Measurements from ENCODE around the gene GNRH2. TPM values are rescaled to one million over a fixed set of nuclear protein-coding genes. Genes with fewer than 3 reads are reported as not detected.

GNRH2 gene
- total and polyA plus RNA-seq, 2 experiments from 2014 or later = not detected

GRCh38 chr20:3067139-3068014, 24.0 kb downstream of the GNRH2 start:
- TF ChIP-seq EZH2 (IDR thresholded peaks at IDR 0.05; ENCODE audit: insufficient read depth, poor library complexity, severe bottlenecking) = no peak
- TF ChIP-seq EZH2phosphoT487 (IDR thresholded peaks at IDR 0.05; ENCODE audit: insufficient read depth, low read depth) = no peak
- WGBS, 2 experiments (ENCODE audit: low coverage in 1 of 2, low lambda C conversion rate in 2 of 2, missing lambda C conversion rate in 2 of 2) = 27 to 30% methylated on average over 22 to 23 of the region's 23 CpGs
- Histone ChIP-seq H3K4me2 (ENCODE audit: unreplicated experiment) (peak overlapping the region; percentile 30), H3K36me3 (ENCODE audit: low read depth) (no peaks in the 10 kb centered on the region), H3K79me2 (ENCODE audit: insufficient read depth) (no peaks in the 10 kb centered on the region), H3K4me3 (no peak overlapping the region), H3K4me1 (ENCODE audit: insufficient read depth) (peaks cover 23% of the 10 kb centered on the region), H3K27me3 (replicated peaks; ENCODE audit: insufficient read depth) (no peaks in the 10 kb centered on the region), H3K9ac (no peak overlapping the region), H2AFZ (peak overlapping the region; percentile 40; the same call in 1 of the 2 replicates), H3K27ac (peak overlapping the region; percentile 83), H3K9me3 (ENCODE audit: low read depth) (no peaks in the 10 kb centered on the region), H3F3A (ENCODE audit: insufficient read depth) (peaks cover 26% of the 10 kb centered on the region), H3K9me2 (ENCODE audit: insufficient read depth) (no peaks in the 10 kb centered on the region), H4K20me1 (ENCODE audit: insufficient read depth) (no peaks in the 10 kb centered on the region)
- in situ Hi-C loops (cut with MboI) = no loop called here
- peak; percentile 82 for DNase-seq

GRCh38 chr20:3068075-3068474, 24.7 kb downstream of the GNRH2 start:
- no peak overlapping the region for H3K9ac ChIP-seq
- peaks cover 23% of the 10 kb centered on the region for H3K4me1 ChIP-seq (ENCODE audit: insufficient read depth)
- no peaks in the 10 kb centered on the region for H4K20me1 ChIP-seq (ENCODE audit: insufficient read depth)
- in situ Hi-C loops (cut with MboI) = no loop called here
- H3K4me3 ChIP-seq = no peak overlapping the region
- TF ChIP-seq EZH2phosphoT487 (IDR thresholded peaks at IDR 0.05; ENCODE audit: insufficient read depth, low read depth) (no peak), EZH2 (IDR thresholded peaks at IDR 0.05; ENCODE audit: insufficient read depth, poor library complexity, severe bottlenecking) (no peak)
- H2AFZ ChIP-seq = no peak overlapping the region
- no peaks in the 10 kb centered on the region for H3K36me3 ChIP-seq (ENCODE audit: low read depth)
- no peaks in the 10 kb centered on the region for H3K9me3 ChIP-seq (ENCODE audit: low read depth)
- peaks cover 26% of the 10 kb centered on the region for H3F3A ChIP-seq (ENCODE audit: insufficient read depth)
- 33 to 35% methylated on average over 8 of the region's 8 CpGs for WGBS, 2 experiments (ENCODE audit: low coverage in 1 of 2, low lambda C conversion rate in 2 of 2, missing lambda C conversion rate in 2 of 2)
- no peak overlapping the region for H3K4me2 ChIP-seq (ENCODE audit: unreplicated experiment)
- H3K27ac ChIP-seq = 0 out of 2 replicates have a peak overlapping the region, but pooled peaks have one; percentile 83
- no peaks in the 10 kb centered on the region for H3K9me2 ChIP-seq (ENCODE audit: insufficient read depth)
- H3K27me3 ChIP-seq (replicated peaks; ENCODE audit: insufficient read depth) = no peaks in the 10 kb centered on the region
- no peaks in the 10 kb centered on the region for H3K79me2 ChIP-seq (ENCODE audit: insufficient read depth)
- no peak for DNase-seq

- Histone ChIP-seq H3K27ac (no peak overlapping the region), H3K9me3 (ENCODE audit: low read depth) (no peaks in the 10 kb centered on the region), H3K4me2 (ENCODE audit: unreplicated experiment) (no peak overlapping the region), H3K9ac (no peak overlapping the region), H3F3A (ENCODE audit: insufficient read depth) (peaks cover 26% of the 10 kb centered on the region), H3K27me3 (replicated peaks; ENCODE audit: insufficient read depth) (no peaks in the 10 kb centered on the region), H3K4me1 (ENCODE audit: insufficient read depth) (peaks cover 23% of the 10 kb centered on the region), H3K36me3 (ENCODE audit: low read depth) (no peaks in the 10 kb centered on the region), H4K20me1 (ENCODE audit: insufficient read depth) (no peaks in the 10 kb centered on the region), H3K4me3 (no peak overlapping the region), H3K79me2 (ENCODE audit: insufficient read depth) (no peaks in the 10 kb centered on the region), H3K9me2 (ENCODE audit: insufficient read depth) (no peaks in the 10 kb centered on the region), H2AFZ (no peak overlapping the region)
- in situ Hi-C loops (cut with MboI) = no loop called here
- WGBS, 2 experiments (ENCODE audit: low coverage in 1 of 2, low lambda C conversion rate in 2 of 2, missing lambda C conversion rate in 2 of 2) = 74 to 77% methylated on average over 8 of the region's 8 CpGs
- peak; percentile 73 for DNase-seq
- TF ChIP-seq EZH2phosphoT487 (IDR thresholded peaks at IDR 0.05; ENCODE audit: insufficient read depth, low read depth) (no peak), EZH2 (IDR thresholded peaks at IDR 0.05; ENCODE audit: insufficient read depth, poor library complexity, severe bottlenecking) (no peak)
Measured at GRCh38 chr20:3068986-3069900, 25.8 kb downstream of the GNRH2 start.

GRCh38 chr20:3070725-3071124, 27.3 kb downstream of the GNRH2 start:
- no peak overlapping the region for H3K4me3 ChIP-seq
- in situ Hi-C loops (cut with MboI) = no loop called here
- TF ChIP-seq EZH2phosphoT487 (IDR thresholded peaks at IDR 0.05; ENCODE audit: insufficient read depth, low read depth) (no peak), EZH2 (IDR thresholded peaks at IDR 0.05; ENCODE audit: insufficient read depth, poor library complexity, severe bottlenecking) (no peak)

More at GRCh38 chr20:3070725-3071124, 27.3 kb downstream of the GNRH2 start:
- DNase-seq = no peak
- Histone ChIP-seq H4K20me1 (ENCODE audit: insufficient read depth) (no peaks in the 10 kb centered on the region), H3K36me3 (ENCODE audit: low read depth) (no peaks in the 10 kb centered on the region), H3K27ac (no peak overlapping the region), H3K4me2 (ENCODE audit: unreplicated experiment) (no peak overlapping the region), H3K9ac (no peak overlapping the region), H2AFZ (no peak overlapping the region), H3F3A (ENCODE audit: insufficient read depth) (peaks cover 26% of the 10 kb centered on the region), H3K4me1 (ENCODE audit: insufficient read depth) (peaks cover 23% of the 10 kb centered on the region), H3K9me3 (ENCODE audit: low read depth) (no peaks in the 10 kb centered on the region), H3K79me2 (ENCODE audit: insufficient read depth) (no peaks in the 10 kb centered on the region), H3K9me2 (ENCODE audit: insufficient read depth) (no peaks in the 10 kb centered on the region), H3K27me3 (replicated peaks; ENCODE audit: insufficient read depth) (no peaks in the 10 kb centered on the region)
- 88% methylated on average over 4 of the region's 4 CpGs for WGBS, 2 experiments (ENCODE audit: low coverage in 1 of 2, low lambda C conversion rate in 2 of 2, missing lambda C conversion rate in 2 of 2)
